Panc1 (cell line): ENCODE measurements around the gene CCDC90B. TPM values are rescaled to one million over a fixed set of nuclear protein-coding genes. Genes with fewer than 3 reads are reported as not detected.

Experiments
- ATAC-seq: fragments of 200-7000 bp; cut with Tn5 transposase; 2 replicates; pipeline ENCODE4 v1.9.1; 2020; ENCODE audit warnings: mild to moderate bottlenecking, moderate library complexity
- BruUV-seq: library from RNA; stranded (reverse); fragments of 400-500 nt; replicated peaks from 2 replicates; lab custom pipeline; 2021; lab: Mats Ljungman, UMichigan
- CTCF ChIA-PET: fragments of 300-600 bp; sonication (Branson Sonifier 250); formaldehyde crosslinking; loops from one replicate; lab custom pipeline; 2022; ENCODE audit warnings: antibody characterized with exemption; lab: Charles Lee
- POLR2A ChIA-PET: fragments of 300-600 bp; sonication (Branson Sonifier 250); formaldehyde crosslinking; loops from one replicate; lab custom pipeline; 2022; ENCODE audit warnings: antibody characterized with exemption; lab: Charles Lee
- DNase-seq: peaks from one replicate; pipeline ENCODE4 v3.0.0-alpha.2; 2010; ENCODE audit warnings: low read depth, low spot score
- H3K27ac ChIP-seq: 2 replicates; pipeline ENCODE4 v1.5.1; 2011; ENCODE audit warnings: mild to moderate bottlenecking, low read length, inconsistent platforms
- H3K27me3 ChIP-seq: fragments of 200-500 bp; sonication (Bioruptor generic); 2 replicates; pipeline ENCODE4 v1.6.0; 2014; ENCODE audit warnings: low read length, inconsistent platforms; ENCODE audit not compliant: control insufficient read depth, insufficient read depth
- H3K36me3 ChIP-seq: fragments of 200-500 bp; sonication (Bioruptor generic); 2 replicates; pipeline ENCODE4 v1.5.1; 2014; ENCODE audit warnings: inconsistent platforms, mild to moderate bottlenecking, low read length, moderate library complexity; ENCODE audit not compliant: control insufficient read depth, insufficient read depth
- H3K4me1 ChIP-seq: 2 replicates; pipeline ENCODE4 v1.5.1; 2011; ENCODE audit warnings: inconsistent platforms, mild to moderate bottlenecking, low read length, moderate library complexity; ENCODE audit not compliant: control insufficient read depth, insufficient read depth
- H3K4me3 ChIP-seq, 2 experiments: 2 replicates each; pipeline ENCODE4 v1.5.1; 2011 to 2012; ENCODE audit warnings: low read depth in 2 of 2, low read length in 2 of 2, mild to moderate bottlenecking in 2 of 2, inconsistent platforms in 1 of 2, moderate library complexity in 1 of 2
- H3K9me3 ChIP-seq: fragments of 200-500 bp; sonication (Bioruptor generic); 2 replicates; pipeline ENCODE4 v1.5.1; 2014; ENCODE audit warnings: low read depth, mild to moderate bottlenecking, inconsistent platforms, low read length, moderate library complexity; ENCODE audit not compliant: control insufficient read depth, insufficient read depth
- POLR2AphosphoS5 ChIP-seq: IDR thresholded peaks from 2 replicates; pipeline ENCODE4 v1.6.1; 2012; ENCODE audit warnings: mild to moderate bottlenecking, low read depth, low read length, moderate library complexity
- SIN3A ChIP-seq: IDR thresholded peaks from 2 replicates; pipeline ENCODE4 v1.6.1; 2012; ENCODE audit warnings: low read depth, mild to moderate bottlenecking, low read length, moderate library complexity, borderline replicate concordance; ENCODE audit not compliant: insufficient read depth
- TCF7L2 ChIP-seq: IDR thresholded peaks from 2 replicates; pipeline ENCODE4 v1.6.1; 2011; ENCODE audit warnings: mild to moderate bottlenecking, low read depth, low read length, inconsistent platforms
- in situ Hi-C: cut with HindIII; loops from 2 replicates; pipeline ENCODE4 v1.10.0; 2016; ENCODE audit warnings: low sequenced_read_pairs, low pct_unique_long_range_greater_than_20kb
- intact Hi-C: fragments of 100-400 bp; cut with micrococcal nuclease; formaldehyde crosslinking; loops from one replicate; pipeline ENCODE4 v1.10.0; 2022; ENCODE audit not compliant: unreplicated experiment
- total RNA-seq: library from RNA; stranded (reverse); gene quantifications from one replicate; pipeline ENCODE4 v1.2.1, GENCODE V29; 2021; ENCODE audit not compliant: unreplicated experiment
- TF ChIP-seq, protein P1 (sequence below): fragments of 450-650 bp; IDR thresholded peaks from 2 replicates; pipeline ENCODE4 v1.5.1; 2017; ENCODE audit warnings: mild to moderate bottlenecking
- TF ChIP-seq, protein P2 (sequence below), 2 experiments: IDR thresholded peaks; 2 replicates each; pipeline ENCODE4 v1.6.1; 2011 to 2012; ENCODE audit warnings: low read depth in 2 of 2, control low read depth in 1 of 2, low read length in 1 of 2, mild to moderate bottlenecking in 1 of 2, moderate library complexity in 1 of 2; ENCODE audit not compliant: insufficient read depth in 1 of 2

The CCDC90B gene
- total RNA-seq, 1 experiment from 2014 or later: 41.9 TPM

DNA sequence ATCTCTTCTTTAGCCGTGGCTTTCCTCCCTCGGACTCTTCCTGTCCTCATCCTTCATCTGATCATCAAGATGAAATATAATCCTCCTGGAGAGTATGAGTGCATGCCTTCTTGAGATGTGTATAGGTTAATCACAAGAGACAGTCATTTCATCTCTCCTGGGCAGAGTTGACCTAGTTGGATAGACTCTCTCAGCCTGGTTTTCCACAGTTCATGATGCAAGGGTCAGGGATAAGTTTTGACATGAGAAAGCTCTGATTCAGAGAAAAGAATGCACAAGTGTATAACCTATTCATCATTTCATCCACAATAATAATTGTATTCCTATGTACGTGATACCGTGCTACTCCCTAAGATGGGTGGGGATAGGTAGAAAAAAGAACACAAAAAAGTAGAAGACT, 33.2 kb upstream of the CCDC90B start:
- H3K9me3 ChIP-seq: no peaks in the 10 kb centered on the region
- no peak for ATAC-seq
- no peak for TF ChIP-seq TCF7L2
- TF ChIP-seq, protein P1, sequence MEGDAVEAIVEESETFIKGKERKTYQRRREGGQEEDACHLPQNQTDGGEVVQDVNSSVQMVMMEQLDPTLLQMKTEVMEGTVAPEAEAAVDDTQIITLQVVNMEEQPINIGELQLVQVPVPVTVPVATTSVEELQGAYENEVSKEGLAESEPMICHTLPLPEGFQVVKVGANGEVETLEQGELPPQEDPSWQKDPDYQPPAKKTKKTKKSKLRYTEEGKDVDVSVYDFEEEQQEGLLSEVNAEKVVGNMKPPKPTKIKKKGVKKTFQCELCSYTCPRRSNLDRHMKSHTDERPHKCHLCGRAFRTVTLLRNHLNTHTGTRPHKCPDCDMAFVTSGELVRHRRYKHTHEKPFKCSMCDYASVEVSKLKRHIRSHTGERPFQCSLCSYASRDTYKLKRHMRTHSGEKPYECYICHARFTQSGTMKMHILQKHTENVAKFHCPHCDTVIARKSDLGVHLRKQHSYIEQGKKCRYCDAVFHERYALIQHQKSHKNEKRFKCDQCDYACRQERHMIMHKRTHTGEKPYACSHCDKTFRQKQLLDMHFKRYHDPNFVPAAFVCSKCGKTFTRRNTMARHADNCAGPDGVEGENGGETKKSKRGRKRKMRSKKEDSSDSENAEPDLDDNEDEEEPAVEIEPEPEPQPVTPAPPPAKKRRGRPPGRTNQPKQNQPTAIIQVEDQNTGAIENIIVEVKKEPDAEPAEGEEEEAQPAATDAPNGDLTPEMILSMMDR: no peak
- no peak for TF ChIP-seq POLR2AphosphoS5
- TF ChIP-seq, protein P2, sequence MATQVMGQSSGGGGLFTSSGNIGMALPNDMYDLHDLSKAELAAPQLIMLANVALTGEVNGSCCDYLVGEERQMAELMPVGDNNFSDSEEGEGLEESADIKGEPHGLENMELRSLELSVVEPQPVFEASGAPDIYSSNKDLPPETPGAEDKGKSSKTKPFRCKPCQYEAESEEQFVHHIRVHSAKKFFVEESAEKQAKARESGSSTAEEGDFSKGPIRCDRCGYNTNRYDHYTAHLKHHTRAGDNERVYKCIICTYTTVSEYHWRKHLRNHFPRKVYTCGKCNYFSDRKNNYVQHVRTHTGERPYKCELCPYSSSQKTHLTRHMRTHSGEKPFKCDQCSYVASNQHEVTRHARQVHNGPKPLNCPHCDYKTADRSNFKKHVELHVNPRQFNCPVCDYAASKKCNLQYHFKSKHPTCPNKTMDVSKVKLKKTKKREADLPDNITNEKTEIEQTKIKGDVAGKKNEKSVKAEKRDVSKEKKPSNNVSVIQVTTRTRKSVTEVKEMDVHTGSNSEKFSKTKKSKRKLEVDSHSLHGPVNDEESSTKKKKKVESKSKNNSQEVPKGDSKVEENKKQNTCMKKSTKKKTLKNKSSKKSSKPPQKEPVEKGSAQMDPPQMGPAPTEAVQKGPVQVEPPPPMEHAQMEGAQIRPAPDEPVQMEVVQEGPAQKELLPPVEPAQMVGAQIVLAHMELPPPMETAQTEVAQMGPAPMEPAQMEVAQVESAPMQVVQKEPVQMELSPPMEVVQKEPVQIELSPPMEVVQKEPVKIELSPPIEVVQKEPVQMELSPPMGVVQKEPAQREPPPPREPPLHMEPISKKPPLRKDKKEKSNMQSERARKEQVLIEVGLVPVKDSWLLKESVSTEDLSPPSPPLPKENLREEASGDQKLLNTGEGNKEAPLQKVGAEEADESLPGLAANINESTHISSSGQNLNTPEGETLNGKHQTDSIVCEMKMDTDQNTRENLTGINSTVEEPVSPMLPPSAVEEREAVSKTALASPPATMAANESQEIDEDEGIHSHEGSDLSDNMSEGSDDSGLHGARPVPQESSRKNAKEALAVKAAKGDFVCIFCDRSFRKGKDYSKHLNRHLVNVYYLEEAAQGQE (IDR thresholded peaks at IDR 0.05; ENCODE audit: insufficient read depth in 1 of 2, low read depth in 2 of 2, low read length in 1 of 2): no peak
- no peak for TF ChIP-seq SIN3A
- no TSS peak for BruUV-seq
- no peak overlapping the region for H3K4me3 ChIP-seq
- in situ Hi-C loops: no loop called here
- H3K36me3 ChIP-seq: no peaks in the 10 kb centered on the region
- intact Hi-C loops: no loop called here
- no peak for DNase-seq
- peaks cover 4% of the 10 kb centered on the region; the same call in 1 of the 2 replicates for H3K27me3 ChIP-seq
- CTCF ChIA-PET: no interaction called here
- H3K4me1 ChIP-seq: no peaks in the 10 kb centered on the region
- H3K27ac ChIP-seq: no peak overlapping the region
- POLR2A ChIA-PET: interaction anchor here (0.6 kb wide), 1 partner anchor 81 kb away, joined by 3 read pairs; no protein-coding TSS in a partner anchor

DNA sequence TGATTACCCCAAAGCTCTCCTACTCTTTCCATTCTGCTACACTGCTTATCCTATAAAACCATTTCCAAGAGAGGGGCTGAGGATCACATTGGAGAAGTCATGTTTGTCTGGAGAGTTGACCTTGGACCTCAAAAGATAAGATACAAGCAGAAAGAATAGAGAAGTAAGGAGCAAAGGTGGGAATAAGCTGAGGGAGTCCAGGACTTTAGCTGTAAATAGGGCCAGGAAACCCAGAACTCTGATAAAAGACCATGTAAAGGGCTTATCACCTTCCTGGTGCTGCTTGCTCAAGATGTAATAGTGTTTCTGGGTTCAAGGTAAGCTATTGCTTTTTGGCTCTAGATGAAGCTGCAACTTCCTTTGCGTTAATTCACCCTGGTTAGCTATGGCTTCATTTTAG, 32.8 kb upstream of the CCDC90B start:
- TF ChIP-seq TCF7L2 (no peak), POLR2AphosphoS5 (no peak), SIN3A (no peak)
- TF ChIP-seq, protein P1: no peak
- TF ChIP-seq, protein P2 (IDR thresholded peaks at IDR 0.05; ENCODE audit: insufficient read depth in 1 of 2, low read depth in 2 of 2, low read length in 1 of 2): no peak
- POLR2A ChIA-PET: interaction anchor here (0.6 kb wide), 1 partner anchor 81 kb away, joined by 3 read pairs; no protein-coding TSS in a partner anchor
- H3K9me3 ChIP-seq: no peaks in the 10 kb centered on the region
- H3K36me3 ChIP-seq: no peaks in the 10 kb centered on the region
- intact Hi-C loops: no loop called here
- CTCF ChIA-PET: no interaction called here
- no TSS peak for BruUV-seq
- in situ Hi-C loops: no loop called here
- ATAC-seq (no peak), DNase-seq (no peak)
- peaks cover 4% of the 10 kb centered on the region; the same call in 1 of the 2 replicates for H3K27me3 ChIP-seq
- no peak overlapping the region for H3K27ac ChIP-seq
- no peak overlapping the region for H3K4me3 ChIP-seq
- no peaks in the 10 kb centered on the region for H3K4me1 ChIP-seq
